MM.1S (cell line): ENCODE data around the gene SARNP.

Experiments used
- DNase-seq: peaks from one replicate; pipeline ENCODE4 v3.0.0-alpha.2; 2015
- H2AFZ ChIP-seq: fragments of 300-600 bp; sonication (generic); 2 replicates; pipeline ENCODE4 v1.6.0; 2016; ENCODE audit warnings: antibody characterized with exemption, low read length
- H3F3A ChIP-seq: fragments of 300-600 bp; sonication (generic); 2 replicates; pipeline ENCODE4 v1.6.1; 2016; ENCODE audit warnings: mild to moderate bottlenecking, antibody characterized with exemption, low read length, moderate library complexity, mixed read lengths; ENCODE audit not compliant: insufficient read depth
- H3K27ac ChIP-seq: fragments of 300-600 bp; sonication (generic); 2 replicates; pipeline ENCODE4 v1.5.1; 2016; ENCODE audit warnings: mild to moderate bottlenecking, low read length
- H3K27me3 ChIP-seq: fragments of 300-600 bp; sonication (generic); replicated peaks from 2 replicates; pipeline ENCODE4 v1.6.0; 2016; ENCODE audit warnings: low read length; ENCODE audit not compliant: insufficient read depth
- H3K36me3 ChIP-seq: fragments of 300-600 bp; sonication (generic); replicated peaks from 2 replicates; pipeline ENCODE4 v1.6.1; 2016; ENCODE audit warnings: mild to moderate bottlenecking, low read length, mixed read lengths; ENCODE audit not compliant: insufficient read depth
- H3K4me1 ChIP-seq: fragments of 300-600 bp; sonication (generic); 2 replicates; pipeline ENCODE4 v1.6.1; 2016; ENCODE audit warnings: low read length, mixed read lengths
- H3K4me2 ChIP-seq: fragments of 300-600 bp; sonication (generic); 2 replicates; pipeline ENCODE4 v1.6.0; 2016; ENCODE audit warnings: low read depth, low read length
- H3K4me3 ChIP-seq: fragments of 300-600 bp; sonication (generic); 2 replicates; pipeline ENCODE4 v1.5.1; 2016; ENCODE audit warnings: low read length, mixed read lengths
- H3K79me2 ChIP-seq: fragments of 300-600 bp; sonication (generic); 2 replicates; pipeline ENCODE4 v1.6.1; 2016; ENCODE audit warnings: mixed run types, low read length, mixed read lengths
- H3K9ac ChIP-seq: fragments of 300-600 bp; sonication (generic); 2 replicates; pipeline ENCODE4 v1.6.1; 2016; ENCODE audit warnings: low read length, mixed read lengths
- H3K9me2 ChIP-seq: fragments of 300-600 bp; sonication (generic); replicated peaks from 2 replicates; pipeline ENCODE4 v1.6.1; 2016; ENCODE audit warnings: mild to moderate bottlenecking, low read length, mixed read lengths; ENCODE audit not compliant: insufficient read depth
- H3K9me3 ChIP-seq: fragments of 300-600 bp; sonication (generic); replicated peaks from 2 replicates; pipeline ENCODE4 v1.6.1; 2016; ENCODE audit warnings: mild to moderate bottlenecking, low read length, mixed read lengths; ENCODE audit not compliant: insufficient read depth
- H4K20me1 ChIP-seq: fragments of 300-600 bp; sonication (generic); 2 replicates; pipeline ENCODE4 v1.6.1; 2016; ENCODE audit warnings: mild to moderate bottlenecking, low read length, moderate library complexity, mixed read lengths; ENCODE audit not compliant: insufficient read depth
- EZH2 ChIP-seq: fragments of 300-600 bp; sonication (generic); optimal IDR thresholded peaks from 2 replicates; pipeline ENCODE3; 2017; ENCODE audit warnings: low read depth, mild to moderate bottlenecking, antibody characterized with exemption, low read length, mixed read lengths
- EZH2phosphoT487 ChIP-seq: fragments of 300-600 bp; sonication (generic); IDR thresholded peaks from 2 replicates; pipeline ENCODE4 v1.6.1; 2018; ENCODE audit warnings: antibody characterized with exemption, low read length
- TF ChIP-seq, protein P1 (sequence below): fragments of 300-600 bp; sonication (generic); IDR thresholded peaks from 2 replicates; pipeline ENCODE4 v1.5.1; 2016; ENCODE audit warnings: antibody characterized with exemption, low read length, mixed read lengths

Gene SARNP

DNA sequence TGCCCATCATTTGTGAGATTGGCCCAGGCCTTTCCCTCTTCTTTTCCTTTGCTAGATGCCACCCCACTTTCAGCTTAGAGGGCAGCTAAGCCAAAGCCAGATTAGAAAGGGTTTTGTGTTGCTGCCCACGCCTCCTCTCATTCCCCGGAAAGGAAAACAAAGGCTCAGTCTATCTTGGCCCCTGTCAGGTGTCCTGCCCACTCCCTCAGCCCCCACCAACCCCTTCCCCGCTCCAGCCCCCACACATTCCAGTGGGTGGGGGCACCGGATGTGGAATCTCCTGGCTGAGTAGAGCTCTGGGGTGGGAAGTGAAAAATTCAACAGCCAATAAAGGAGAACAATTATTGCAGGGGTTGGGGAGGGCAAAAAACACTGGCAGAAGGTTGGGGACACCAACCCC is 99.5 kb downstream of the SARNP start:
- no peaks in the 10 kb centered on the region for H3K9me2 ChIP-seq
- DNase-seq = no peak
- peaks cover 21% of the 10 kb centered on the region for H3K79me2 ChIP-seq
- H3K27ac ChIP-seq = no peak overlapping the region
- H3K4me1 ChIP-seq = peaks cover 16% of the 10 kb centered on the region
- no peak overlapping the region for H3K4me2 ChIP-seq
- peaks cover 10% of the 10 kb centered on the region; the same call in 1 of the 2 replicates for H3F3A ChIP-seq
- no peaks in the 10 kb centered on the region for H4K20me1 ChIP-seq
- TF ChIP-seq EZH2 (no peak), EZH2phosphoT487 (no peak)
- TF ChIP-seq, protein P1, sequence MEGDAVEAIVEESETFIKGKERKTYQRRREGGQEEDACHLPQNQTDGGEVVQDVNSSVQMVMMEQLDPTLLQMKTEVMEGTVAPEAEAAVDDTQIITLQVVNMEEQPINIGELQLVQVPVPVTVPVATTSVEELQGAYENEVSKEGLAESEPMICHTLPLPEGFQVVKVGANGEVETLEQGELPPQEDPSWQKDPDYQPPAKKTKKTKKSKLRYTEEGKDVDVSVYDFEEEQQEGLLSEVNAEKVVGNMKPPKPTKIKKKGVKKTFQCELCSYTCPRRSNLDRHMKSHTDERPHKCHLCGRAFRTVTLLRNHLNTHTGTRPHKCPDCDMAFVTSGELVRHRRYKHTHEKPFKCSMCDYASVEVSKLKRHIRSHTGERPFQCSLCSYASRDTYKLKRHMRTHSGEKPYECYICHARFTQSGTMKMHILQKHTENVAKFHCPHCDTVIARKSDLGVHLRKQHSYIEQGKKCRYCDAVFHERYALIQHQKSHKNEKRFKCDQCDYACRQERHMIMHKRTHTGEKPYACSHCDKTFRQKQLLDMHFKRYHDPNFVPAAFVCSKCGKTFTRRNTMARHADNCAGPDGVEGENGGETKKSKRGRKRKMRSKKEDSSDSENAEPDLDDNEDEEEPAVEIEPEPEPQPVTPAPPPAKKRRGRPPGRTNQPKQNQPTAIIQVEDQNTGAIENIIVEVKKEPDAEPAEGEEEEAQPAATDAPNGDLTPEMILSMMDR = no peak
- H3K27me3 ChIP-seq = peaks cover 6% of the 10 kb centered on the region; the same call in 1 of the 2 replicates
- no peak overlapping the region for H3K4me3 ChIP-seq
- no peaks in the 10 kb centered on the region for H3K36me3 ChIP-seq
- no peak overlapping the region for H2AFZ ChIP-seq
- H3K9ac ChIP-seq = no peak overlapping the region
- H3K9me3 ChIP-seq = no peaks in the 10 kb centered on the region

- peak overlapping the region; percentile 73; the same call in 1 of the 2 replicates for H3K9ac ChIP-seq
- DNase-seq = no peak
- H3K4me1 ChIP-seq = peaks cover 16% of the 10 kb centered on the region
- no peaks in the 10 kb centered on the region for H3K9me3 ChIP-seq
- peak overlapping the region; percentile 74 for H3K4me3 ChIP-seq
- H3K79me2 ChIP-seq = peaks cover 21% of the 10 kb centered on the region
- no peaks in the 10 kb centered on the region for H4K20me1 ChIP-seq
- peaks cover 13% of the 10 kb centered on the region; the same call in 1 of the 2 replicates for H3K27me3 ChIP-seq
- H3F3A ChIP-seq = peaks cover 10% of the 10 kb centered on the region; the same call in 1 of the 2 replicates
- H3K27ac ChIP-seq = no peak overlapping the region
- H3K9me2 ChIP-seq = no peaks in the 10 kb centered on the region
- TF ChIP-seq EZH2 = no peak
- no peak for TF ChIP-seq EZH2phosphoT487
- TF ChIP-seq, protein P1 = no peak
- peak overlapping the region; percentile 76 for H3K4me2 ChIP-seq
- H3K36me3 ChIP-seq = no peaks in the 10 kb centered on the region
- H2AFZ ChIP-seq = peak overlapping the region; percentile 95
These were observed 100.2 kb downstream of the SARNP start for GRCh38 chr12:55717011-55718007.

GRCh38 chr12:55716582-55716957 is 101.0 kb downstream of the SARNP start:
- Histone ChIP-seq H3K27me3 (peaks cover 20% of the 10 kb centered on the region; the same call in 1 of the 2 replicates), H3F3A (peaks cover 10% of the 10 kb centered on the region; the same call in 1 of the 2 replicates), H3K4me3 (peak overlapping the region; percentile 74), H2AFZ (peak overlapping the region; percentile 95), H3K4me1 (peaks cover 16% of the 10 kb centered on the region), H3K79me2 (peaks cover 21% of the 10 kb centered on the region), H3K9me3 (no peaks in the 10 kb centered on the region), H3K9ac (peak overlapping the region; percentile 73), H3K9me2 (no peaks in the 10 kb centered on the region), H4K20me1 (no peaks in the 10 kb centered on the region), H3K36me3 (no peaks in the 10 kb centered on the region), H3K27ac (peak overlapping the region; percentile 72; the same call in 1 of the 2 replicates), H3K4me2 (peak overlapping the region; percentile 76)
- DNase-seq = no peak
- TF ChIP-seq EZH2 (no peak), EZH2phosphoT487 (no peak)
- TF ChIP-seq, protein P1 = no peak
